H9 (cell line): ENCODE results near the gene RAP1GDS1. TPM values are rescaled to one million over a fixed set of nuclear protein-coding genes. Genes with fewer than 3 reads are reported as not detected.

Source experiments
- DNase-seq: peaks from one replicate; pipeline ENCODE4 v3.0.0-alpha.2; 2017
- H2AFZ ChIP-seq: one replicate; pipeline ENCODE4 v1.6.1; 2013; ENCODE audit warnings: mild to moderate bottlenecking, low read length, control low read depth, moderate library complexity
- H2AK5ac ChIP-seq: 2 replicates; pipeline ENCODE4 v1.6.1; 2013; ENCODE audit warnings: low read length, control low read depth, mixed read lengths; ENCODE audit not compliant: insufficient read length
- H2BK120ac ChIP-seq: one replicate; pipeline ENCODE4 v1.6.1; 2013; ENCODE audit warnings: low read depth, mild to moderate bottlenecking, low read length, control low read depth, inconsistent platforms; ENCODE audit not compliant: poor library complexity, severe bottlenecking
- H2BK12ac ChIP-seq: 2 replicates; pipeline ENCODE4 v1.6.1; 2013; ENCODE audit warnings: low read length, control low read depth, mixed read lengths, low read depth; ENCODE audit not compliant: insufficient read length
- H2BK15ac ChIP-seq: 2 replicates; pipeline ENCODE4 v1.6.1; 2013; ENCODE audit warnings: low read depth, low read length, control low read depth
- H2BK20ac ChIP-seq: one replicate; pipeline ENCODE4 v1.6.1; 2013; ENCODE audit warnings: low read depth, mild to moderate bottlenecking, low read length, control low read depth, inconsistent platforms; ENCODE audit not compliant: poor library complexity, severe bottlenecking
- H2BK5ac ChIP-seq: 2 replicates; pipeline ENCODE4 v1.6.1; 2013; ENCODE audit warnings: low read length, control low read depth, mixed read lengths; ENCODE audit not compliant: insufficient read length
- H3K14ac ChIP-seq: 2 replicates; pipeline ENCODE4 v1.6.1; 2013; ENCODE audit warnings: low read length, control low read depth; ENCODE audit not compliant: insufficient read depth
- H3K18ac ChIP-seq: 2 replicates; pipeline ENCODE4 v1.6.1; 2013; ENCODE audit warnings: low read depth, mild to moderate bottlenecking, mixed read lengths, low read length, control low read depth; ENCODE audit not compliant: insufficient read length
- H3K23ac ChIP-seq: 2 replicates; pipeline ENCODE4 v1.6.1; 2013; ENCODE audit warnings: low read length, control low read depth, mixed read lengths, low read depth; ENCODE audit not compliant: insufficient read length
- H3K23me2 ChIP-seq: 2 replicates; pipeline ENCODE4 v1.6.1; 2013; ENCODE audit warnings: low read depth, mild to moderate bottlenecking, mixed read lengths, low read length, control low read depth; ENCODE audit not compliant: insufficient read length, poor library complexity, severe bottlenecking
- H3K27ac ChIP-seq: 2 replicates; pipeline ENCODE4 v1.5.1; 2013; ENCODE audit warnings: low read length, control low read depth, mixed read lengths, low read depth; ENCODE audit not compliant: insufficient read length
- H3K27me3 ChIP-seq: 2 replicates; pipeline ENCODE4 v1.6.1; 2013; ENCODE audit warnings: low read length, control low read depth, inconsistent platforms; ENCODE audit not compliant: insufficient read depth
- H3K4ac ChIP-seq: 2 replicates; pipeline ENCODE4 v1.6.1; 2013; ENCODE audit warnings: low read depth, mild to moderate bottlenecking, control low read depth, inconsistent platforms, low read length, moderate library complexity
- H3K4me1 ChIP-seq: 2 replicates; pipeline ENCODE4 v1.6.1; 2013; ENCODE audit warnings: low read length, control low read depth, inconsistent platforms; ENCODE audit not compliant: insufficient read depth
- H3K4me2 ChIP-seq: 2 replicates; pipeline ENCODE4 v1.6.1; 2013; ENCODE audit warnings: low read length, control low read depth, mixed read lengths; ENCODE audit not compliant: insufficient read length, insufficient read depth
- H3K56ac ChIP-seq: 2 replicates; pipeline ENCODE4 v1.6.1; 2013; ENCODE audit warnings: low read depth, mild to moderate bottlenecking, mixed read lengths, low read length, control low read depth; ENCODE audit not compliant: insufficient read length
- H3K79me1 ChIP-seq: 2 replicates; pipeline ENCODE4 v1.6.1; 2013; ENCODE audit warnings: low read depth, mild to moderate bottlenecking, moderate library complexity, low read length, control low read depth, inconsistent platforms; ENCODE audit not compliant: insufficient read depth, poor library complexity, severe bottlenecking
- H3K79me2 ChIP-seq: 2 replicates; pipeline ENCODE4 v1.6.1; 2013; ENCODE audit warnings: low read length, control low read depth, inconsistent platforms; ENCODE audit not compliant: insufficient read depth
- H3K9ac ChIP-seq: 2 replicates; pipeline ENCODE4 v1.6.1; 2013; ENCODE audit warnings: low read length, control low read depth, mixed read lengths; ENCODE audit not compliant: insufficient read length; ENCODE audit errors: extremely low read depth
- H3K9me3 ChIP-seq: one replicate; pipeline ENCODE4 v1.6.1; 2013; ENCODE audit warnings: low read depth, low read length, inconsistent platforms; ENCODE audit not compliant: control insufficient read depth
- H3T11ph ChIP-seq: one replicate; pipeline ENCODE4 v1.6.1; 2013; ENCODE audit warnings: mild to moderate bottlenecking, low read length, control low read depth, inconsistent platforms
- H4K20me1 ChIP-seq: one replicate; pipeline ENCODE4 v1.6.1; 2013; ENCODE audit not compliant: control insufficient read depth, insufficient read length, insufficient read depth
- H4K5ac ChIP-seq: 2 replicates; pipeline ENCODE4 v1.6.1; 2013; ENCODE audit warnings: low read depth, mild to moderate bottlenecking, mixed read lengths, low read length, control low read depth; ENCODE audit not compliant: insufficient read length
- H4K8ac ChIP-seq: replicated peaks from 2 replicates; pipeline ENCODE4 v1.6.1; 2013; ENCODE audit warnings: low read length, control low read depth, mixed read lengths, low read depth; ENCODE audit not compliant: insufficient read length
- H4K91ac ChIP-seq: 2 replicates; pipeline ENCODE4 v1.6.1; 2013; ENCODE audit warnings: low read depth, mild to moderate bottlenecking, moderate library complexity, mixed read lengths, low read length, control low read depth; ENCODE audit not compliant: insufficient read length
- H3K27ac Mint-ChIP-seq, 3 experiments: 2 replicates in 2 of 3; 3 replicates in 1 of 3; pipeline ENCODE4 v1.8.0; 2020 to 2021; ENCODE audit warnings: mixed read lengths in 3 of 3, mild to moderate bottlenecking in 1 of 3, moderate library complexity in 1 of 3
- H3K27me3 Mint-ChIP-seq: 2 replicates; pipeline ENCODE4 v1.8.0; 2021; ENCODE audit warnings: low read depth, mild to moderate bottlenecking, moderate library complexity, mixed read lengths
- H3K36me3 Mint-ChIP-seq, 3 experiments: 2 replicates in 2 of 3; 3 replicates in 1 of 3; pipeline ENCODE4 v1.8.0; 2020 to 2021; ENCODE audit warnings: low read depth in 3 of 3, mixed read lengths in 3 of 3; ENCODE audit not compliant: insufficient read depth in 1 of 3
- H3K4me1 Mint-ChIP-seq, 2 experiments: 2 replicates each; pipeline ENCODE4 v1.8.0; 2020; ENCODE audit warnings: mixed read lengths in 2 of 2
- H3K4me3 Mint-ChIP-seq, 2 experiments: 2 replicates in 1 of 2; 3 replicates in 1 of 2; pipeline ENCODE4 v1.8.0; 2020 to 2021; ENCODE audit warnings: mild to moderate bottlenecking in 2 of 2, mixed read lengths in 2 of 2, moderate library complexity in 1 of 2
- H3K9me3 Mint-ChIP-seq, 2 experiments: 2 replicates in 1 of 2; 3 replicates in 1 of 2; pipeline ENCODE4 v1.8.0; 2020; ENCODE audit warnings: mild to moderate bottlenecking in 2 of 2, mixed read lengths in 2 of 2, moderate library complexity in 1 of 2
- WGBS: extraction: QIAGEN DNeasy Blood & Tissue Kit; methylation state at CpG from one replicate; pipeline ENCODE4 v1.1.7; 2013; ENCODE audit warnings: missing lambda C conversion rate, low lambda C conversion rate, mixed read lengths; ENCODE audit not compliant: insufficient read length; ENCODE audit errors: extremely low coverage; 5-methylcytosine and 5-hydroxymethylcytosine counted together
- total RNA-seq: library from RNA; stranded (reverse); gene quantifications from 2 replicates; pipeline ENCODE4 v1.2.1, GENCODE V29; 2021
- TF ChIP-seq, protein P1 (sequence below): fragments of 200-600 bp; sonication (generic); conservative IDR thresholded peaks from 3 replicates; pipeline ENCODE4 v1.8.0; 2021; ENCODE audit warnings: antibody characterized with exemption, mild to moderate bottlenecking

RAP1GDS1 gene
- total RNA-seq, 1 experiment from 2014 or later: 25.2 TPM

- TF ChIP-seq, protein P1, sequence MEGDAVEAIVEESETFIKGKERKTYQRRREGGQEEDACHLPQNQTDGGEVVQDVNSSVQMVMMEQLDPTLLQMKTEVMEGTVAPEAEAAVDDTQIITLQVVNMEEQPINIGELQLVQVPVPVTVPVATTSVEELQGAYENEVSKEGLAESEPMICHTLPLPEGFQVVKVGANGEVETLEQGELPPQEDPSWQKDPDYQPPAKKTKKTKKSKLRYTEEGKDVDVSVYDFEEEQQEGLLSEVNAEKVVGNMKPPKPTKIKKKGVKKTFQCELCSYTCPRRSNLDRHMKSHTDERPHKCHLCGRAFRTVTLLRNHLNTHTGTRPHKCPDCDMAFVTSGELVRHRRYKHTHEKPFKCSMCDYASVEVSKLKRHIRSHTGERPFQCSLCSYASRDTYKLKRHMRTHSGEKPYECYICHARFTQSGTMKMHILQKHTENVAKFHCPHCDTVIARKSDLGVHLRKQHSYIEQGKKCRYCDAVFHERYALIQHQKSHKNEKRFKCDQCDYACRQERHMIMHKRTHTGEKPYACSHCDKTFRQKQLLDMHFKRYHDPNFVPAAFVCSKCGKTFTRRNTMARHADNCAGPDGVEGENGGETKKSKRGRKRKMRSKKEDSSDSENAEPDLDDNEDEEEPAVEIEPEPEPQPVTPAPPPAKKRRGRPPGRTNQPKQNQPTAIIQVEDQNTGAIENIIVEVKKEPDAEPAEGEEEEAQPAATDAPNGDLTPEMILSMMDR: no peak
- H3K4me3 Mint-ChIP-seq: no peak overlapping the region
- H3K4me1 Mint-ChIP-seq: peaks cover 9% of the 10 kb centered on the region in 2 experiments
Observed at GRCh38 chr4:98385831-98386230, 124.6 kb downstream of the RAP1GDS1 start.

More at GRCh38 chr4:98385831-98386230, 124.6 kb downstream of the RAP1GDS1 start:
- Histone ChIP-seq H2BK120ac (no peak overlapping the region), H3K56ac (no peak overlapping the region), H2BK20ac (no peak overlapping the region), H3K27me3 (no peaks in the 10 kb centered on the region), H3T11ph (no peak overlapping the region), H3K23ac (no peak overlapping the region), H3K4me1 (no peaks in the 10 kb centered on the region), H3K14ac (no peak overlapping the region), H3K79me2 (no peaks in the 10 kb centered on the region), H3K9me3 (no peaks in the 10 kb centered on the region), H4K91ac (no peak overlapping the region), H2AFZ (no peak overlapping the region), H3K4ac (no peak overlapping the region), H3K23me2 (no peaks in the 10 kb centered on the region), H4K8ac (no peak overlapping the region), H4K20me1 (no peaks in the 10 kb centered on the region), H2AK5ac (no peak overlapping the region), H3K18ac (no peak overlapping the region), H3K9ac (no peak overlapping the region), H2BK5ac (no peak overlapping the region), H3K79me1 (no peaks in the 10 kb centered on the region), H3K27ac (no peak overlapping the region), H2BK15ac (no peak overlapping the region), H3K4me2 (no peak overlapping the region), H2BK12ac (no peak overlapping the region), H4K5ac (no peak overlapping the region)
- H3K36me3 Mint-ChIP-seq: no peaks in the 10 kb centered on the region
- H3K27ac Mint-ChIP-seq: no peak overlapping the region
- H3K9me3 Mint-ChIP-seq: no peaks in the 10 kb centered on the region
- no CpG with 5 or more reads among the region's 2 CpGs for WGBS
- DNase-seq: no peak
- H3K27me3 Mint-ChIP-seq: no peaks in the 10 kb centered on the region
